Astrocyte of the cerebellum (primary cell): ENCODE data around the gene HSPD1.
"Not testable (repeated sequence)": the region's sequence is repeated elsewhere in the genome, so short reads cannot be mapped to it uniquely, and the experiment has no call there.

Experiments
- DNase-seq: peaks from one replicate; pipeline ENCODE4 v3.0.0-alpha.2; 2011; ENCODE audit warnings: low read depth
- H3K4me3 ChIP-seq: 2 replicates; pipeline ENCODE4 v1.5.1; 2011; ENCODE audit warnings: mild to moderate bottlenecking, low read depth, low read length, moderate library complexity
- CTCF ChIP-seq: IDR thresholded peaks from 2 replicates; pipeline ENCODE4 v1.5.1; 2012; ENCODE audit warnings: low read length, low read depth, moderate library complexity, mild to moderate bottlenecking; ENCODE audit errors: missing control alignments
- in situ Hi-C: cut with HindIII; loops from 2 replicates; pipeline ENCODE4 v1.10.0; 2017; ENCODE audit warnings: low sequenced_read_pairs

Gene HSPD1

GRCh38 chr2:197486175-197486574 lies 13.5 kb downstream of the HSPD1 start:
- DNase-seq = no peak
- no peak for TF ChIP-seq CTCF
- in situ Hi-C loops = no loop called here
- no peak overlapping the region for H3K4me3 ChIP-seq

- DNase-seq, H3K4me3 ChIP-seq, in situ Hi-C loops: not testable (repeated sequence)
Measured at GRCh38 chr2:197484248-197484647, 15.4 kb downstream of the HSPD1 start.

GRCh38 chr2:197480165-197481036 lies 19.2 kb downstream of the HSPD1 start:
- no peak for TF ChIP-seq CTCF
- DNase-seq = no peak
- in situ Hi-C loops = no loop called here
- no peak overlapping the region for H3K4me3 ChIP-seq

GRCh38 chr2:197477797-197478196 lies 21.8 kb downstream of the HSPD1 start:
- H3K4me3 ChIP-seq = no peak overlapping the region
- in situ Hi-C loops = loop anchor here (5.0 kb wide), 1 partner anchor 70 kb away; no protein-coding TSS in a partner anchor
- TF ChIP-seq CTCF = no peak
- no peak for DNase-seq

GRCh38 chr2:197472166-197472565 lies 27.5 kb downstream of the HSPD1 start:
- no peak for TF ChIP-seq CTCF
- in situ Hi-C loops = no loop called here
- no peak overlapping the region for H3K4me3 ChIP-seq
- no peak for DNase-seq

GRCh38 chr2:197464175-197464574 lies 35.5 kb downstream of the HSPD1 start:
- no peak overlapping the region for H3K4me3 ChIP-seq
- no peak for TF ChIP-seq CTCF
- peak; percentile 24 for DNase-seq
- in situ Hi-C loops = no loop called here

- H3K4me3 ChIP-seq = no peak overlapping the region
- no peak for DNase-seq
- in situ Hi-C loops = no loop called here
- TF ChIP-seq CTCF = no peak
Measured at GRCh38 chr2:197461057-197461456, 38.6 kb downstream of the HSPD1 start.
